Tibial nerve (tissue), 4 donors: ENCODE measurements around the gene PRUNE2.

Experiments
- CTCF ChIP-seq, 5 experiments: fragments of 200-600 bp in 3 of 5; fragments of 450-650 bp in 2 of 5; sonication (generic) in 3 of 5; IDR thresholded peaks; one replicate each; pipeline ENCODE4 v1.5.1; 2016 to 2019; ENCODE audit warnings: antibody characterized with exemption in 5 of 5, mild to moderate bottlenecking in 3 of 5, moderate library complexity in 2 of 5
- EP300 ChIP-seq, 2 donors: sonication (generic); formaldehyde crosslinking; IDR thresholded peaks; one replicate each; pipeline ENCODE4 v1.6.1; 2017; ENCODE audit warnings: antibody characterized with exemption in 2 of 2, mild to moderate bottlenecking in 1 of 2
- POLR2A ChIP-seq, 2 donors: fragments of 450-650 bp; IDR thresholded peaks; one replicate each; pipeline ENCODE4 v1.6.1; 2017; ENCODE audit warnings: antibody characterized with exemption in 2 of 2, mild to moderate bottlenecking in 2 of 2, moderate library complexity in 2 of 2

GRCh38 chr9:76810377-76810957 lies 95.4 kb downstream of the PRUNE2 start:
- TF ChIP-seq CTCF (IDR thresholded peaks at IDR 0.05) (peak; percentile 49 to 84 (median 70)), POLR2A (IDR thresholded peaks at IDR 0.05) (no peak), EP300 (IDR thresholded peaks at IDR 0.05) (no peak)
